Choroid plexus epithelial cell (primary cell): ENCODE data around the gene DTNBP1.

Experiments used
- DNase-seq: peaks from one replicate; pipeline ENCODE4 v3.0.0-alpha.2; 2010; ENCODE audit warnings: low read depth
- H3K4me3 ChIP-seq: 2 replicates; pipeline ENCODE4 v1.5.1; 2011; ENCODE audit warnings: low read depth, mild to moderate bottlenecking, control low read depth, low read length, moderate library complexity
- TF ChIP-seq, protein P1 (sequence below): conservative IDR thresholded peaks from 2 replicates; pipeline ENCODE4 v1.5.1; 2011; ENCODE audit warnings: low read depth, mild to moderate bottlenecking, control low read depth, inconsistent platforms, low read length, moderate library complexity

The DTNBP1 gene

DNA sequence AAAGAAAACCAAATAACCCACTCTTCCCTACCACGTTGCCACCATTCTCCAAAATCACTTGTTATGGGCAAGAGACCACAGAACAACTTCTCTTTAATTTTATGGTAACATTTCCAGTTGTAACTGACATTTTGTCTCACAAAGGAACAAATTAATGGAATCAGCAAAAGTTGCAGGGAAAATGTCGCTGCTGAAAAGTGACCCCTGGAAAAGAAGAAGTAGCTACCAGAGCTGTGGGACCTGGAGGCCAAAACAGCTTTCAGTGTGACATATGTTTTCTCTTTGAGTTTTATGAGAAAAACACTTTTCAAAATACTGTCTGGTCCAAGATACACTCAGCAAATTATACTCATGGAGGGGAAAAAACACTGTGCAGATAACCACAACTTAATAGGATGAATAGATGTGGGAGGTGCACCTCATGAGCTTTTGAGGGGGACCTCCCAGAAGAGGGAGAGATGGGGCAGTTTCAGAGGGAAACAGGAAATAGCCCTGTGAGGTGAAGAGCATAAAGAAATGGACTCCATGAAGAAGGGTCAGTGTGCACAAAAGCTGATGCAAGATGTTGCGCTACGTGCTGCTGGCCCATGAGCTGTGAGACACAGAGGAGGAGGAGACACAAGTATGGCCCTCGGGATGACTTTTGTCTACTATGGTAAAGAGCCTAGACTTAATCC is 87.3 kb downstream of the DTNBP1 start:
- TF ChIP-seq, protein P1, sequence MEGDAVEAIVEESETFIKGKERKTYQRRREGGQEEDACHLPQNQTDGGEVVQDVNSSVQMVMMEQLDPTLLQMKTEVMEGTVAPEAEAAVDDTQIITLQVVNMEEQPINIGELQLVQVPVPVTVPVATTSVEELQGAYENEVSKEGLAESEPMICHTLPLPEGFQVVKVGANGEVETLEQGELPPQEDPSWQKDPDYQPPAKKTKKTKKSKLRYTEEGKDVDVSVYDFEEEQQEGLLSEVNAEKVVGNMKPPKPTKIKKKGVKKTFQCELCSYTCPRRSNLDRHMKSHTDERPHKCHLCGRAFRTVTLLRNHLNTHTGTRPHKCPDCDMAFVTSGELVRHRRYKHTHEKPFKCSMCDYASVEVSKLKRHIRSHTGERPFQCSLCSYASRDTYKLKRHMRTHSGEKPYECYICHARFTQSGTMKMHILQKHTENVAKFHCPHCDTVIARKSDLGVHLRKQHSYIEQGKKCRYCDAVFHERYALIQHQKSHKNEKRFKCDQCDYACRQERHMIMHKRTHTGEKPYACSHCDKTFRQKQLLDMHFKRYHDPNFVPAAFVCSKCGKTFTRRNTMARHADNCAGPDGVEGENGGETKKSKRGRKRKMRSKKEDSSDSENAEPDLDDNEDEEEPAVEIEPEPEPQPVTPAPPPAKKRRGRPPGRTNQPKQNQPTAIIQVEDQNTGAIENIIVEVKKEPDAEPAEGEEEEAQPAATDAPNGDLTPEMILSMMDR = no peak
- no peak overlapping the region for H3K4me3 ChIP-seq
- no peak for DNase-seq

DNA sequence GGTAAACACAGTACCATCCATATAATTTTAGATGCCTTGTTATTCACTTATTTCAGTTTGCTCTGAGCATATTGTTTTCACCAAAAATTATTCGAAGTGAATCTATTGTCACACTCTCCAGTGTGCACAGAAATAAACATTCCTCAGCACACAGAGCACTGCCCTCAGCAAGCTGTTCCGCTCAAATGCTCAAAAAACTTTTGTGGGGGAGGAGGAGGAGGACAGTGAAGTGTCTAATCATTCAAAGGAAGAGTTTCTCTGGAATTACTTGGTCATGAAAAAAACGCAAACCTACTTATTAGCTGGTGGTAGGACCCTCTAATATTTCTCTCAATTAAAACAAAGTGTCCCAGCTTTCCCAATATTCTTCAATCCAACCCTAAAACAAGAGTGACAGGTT is 88.3 kb downstream of the DTNBP1 start:
- H3K4me3 ChIP-seq = no peak overlapping the region
- TF ChIP-seq, protein P1 = no peak
- DNase-seq = no peak

DNA sequence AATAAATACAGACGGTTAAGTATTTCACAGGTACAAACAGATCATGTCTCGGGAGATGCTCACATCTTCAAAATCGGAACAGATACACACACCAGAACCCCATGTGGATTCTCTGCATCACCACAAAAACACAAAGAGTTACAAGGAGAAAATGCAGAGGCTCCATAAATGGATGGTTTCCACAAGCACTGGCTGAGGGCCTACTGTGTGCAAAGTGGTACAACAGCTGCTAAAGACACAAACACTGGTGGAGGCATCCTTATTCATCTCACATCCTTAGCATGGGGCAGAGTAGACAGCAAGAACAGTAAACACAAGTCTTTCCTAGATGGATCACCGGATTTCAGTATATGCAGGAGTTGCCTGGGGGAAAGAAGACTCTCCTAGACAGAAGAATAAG is 88.8 kb downstream of the DTNBP1 start:
- TF ChIP-seq, protein P1 = no peak
- DNase-seq = no peak
- H3K4me3 ChIP-seq = no peak overlapping the region

DNA sequence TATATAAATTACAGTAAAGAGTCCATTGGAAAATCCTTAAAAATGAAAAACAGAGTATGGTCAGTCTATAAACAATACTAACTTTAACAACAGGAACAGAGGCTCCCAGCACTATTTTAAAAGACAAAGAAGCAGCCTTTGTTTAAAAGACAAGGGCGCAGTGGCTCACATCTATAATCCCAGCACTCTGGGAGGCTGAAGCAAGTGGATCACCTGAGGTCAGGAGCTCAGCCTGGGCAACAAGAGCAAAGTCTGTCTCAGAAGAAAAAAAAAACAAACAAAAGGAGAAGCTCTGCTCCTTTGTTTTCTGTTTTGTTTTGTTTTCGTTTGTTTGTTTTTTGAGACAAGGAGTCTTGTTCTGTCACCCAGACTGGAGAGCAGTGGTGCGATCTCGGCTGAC is 89.4 kb downstream of the DTNBP1 start:
- no peak overlapping the region for H3K4me3 ChIP-seq
- no peak for DNase-seq
- TF ChIP-seq, protein P1 = no peak

DNA sequence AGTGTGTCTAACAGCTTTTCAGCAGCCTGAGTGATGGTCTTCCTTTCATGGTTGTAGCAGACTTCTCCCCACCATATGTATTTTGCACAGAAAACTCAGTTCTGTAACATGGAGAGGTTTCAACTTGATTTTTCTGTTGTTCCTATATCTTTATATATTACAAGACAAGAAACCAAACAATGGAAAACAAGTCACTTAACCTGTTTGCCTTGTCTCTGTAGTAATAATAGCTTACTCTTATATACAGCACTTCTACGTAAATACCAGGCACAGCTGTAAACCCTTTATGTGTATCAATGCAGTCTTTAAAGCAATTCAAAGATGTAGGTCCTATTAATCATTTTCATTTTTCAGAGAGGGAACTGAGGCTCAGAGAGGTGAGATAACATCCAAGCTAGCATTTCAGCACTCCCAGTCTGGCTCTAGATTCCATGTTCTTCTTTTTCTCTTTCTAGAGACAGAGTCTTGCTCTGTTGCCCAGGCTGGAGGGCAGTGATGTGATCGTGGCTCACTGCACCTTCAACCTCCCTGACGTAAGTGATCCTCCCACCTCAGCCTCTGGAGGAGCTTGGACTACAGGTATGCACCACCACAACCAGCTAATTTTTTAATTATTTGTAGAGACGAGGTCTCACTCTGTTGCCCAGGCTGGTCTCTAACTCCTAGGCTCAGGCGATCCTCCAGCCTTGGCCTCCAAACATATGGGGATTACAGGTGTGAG is 90.4 kb downstream of the DTNBP1 start:
- H3K4me3 ChIP-seq = no peak overlapping the region
- TF ChIP-seq, protein P1 = no peak
- DNase-seq = no peak

DNA sequence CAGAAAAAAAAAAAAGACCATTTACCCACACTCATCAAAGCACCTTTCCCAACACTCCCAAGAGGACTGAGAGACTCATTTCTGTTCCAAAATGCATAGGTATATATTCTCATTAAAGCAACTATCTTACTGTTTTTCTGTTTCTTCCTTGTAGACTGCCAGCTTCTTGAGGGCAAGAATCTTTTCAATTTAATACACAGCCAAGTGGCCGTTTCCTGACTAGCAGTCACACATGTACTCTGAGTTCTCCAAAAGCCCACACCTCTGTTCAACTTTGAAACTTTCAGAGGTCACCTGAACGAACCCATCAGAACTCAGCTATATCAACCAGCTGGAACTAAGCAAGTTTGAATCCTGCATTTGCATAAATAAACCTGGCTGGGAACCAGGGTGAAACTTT is 92.7 kb downstream of the DTNBP1 start:
- TF ChIP-seq, protein P1 = no peak
- no peak for DNase-seq
- no peak overlapping the region for H3K4me3 ChIP-seq
